Tibial artery (tissue), 4 donors: ENCODE results near the gene STARD9.

Experiments used
- DNase-seq, 2 donors: peaks; one replicate each; pipeline ENCODE4 v3.0.0-alpha.2; 2019
- H3K27ac ChIP-seq, 2 donors: fragments of 200-600 bp; sonication (generic) in 1 of 2; 1 replicate in 1 of 2; 2 replicates in 1 of 2; pipeline ENCODE4 v1.5.1; 2018 to 2019; ENCODE audit warnings: mild to moderate bottlenecking in 1 of 2
- H3K27me3 ChIP-seq, 2 donors: fragments of 200-600 bp; sonication (generic) in 1 of 2; one replicate each; pipeline versions ENCODE4 v1.5.1 to v1.6.0; 2016 to 2019
- H3K36me3 ChIP-seq, 3 donors: fragments of 200-600 bp; sonication (generic) in 2 of 3; one replicate each; pipeline ENCODE4 v1.5.1; 2016 to 2019; ENCODE audit warnings: mild to moderate bottlenecking in 2 of 3
- H3K4me1 ChIP-seq, 4 donors: fragments of 200-600 bp; sonication (generic) in 2 of 4; 1 replicate in 3 of 4; 2 replicates in 1 of 4; pipeline ENCODE4 v1.5.1; 2016 to 2019
- H3K4me3 ChIP-seq, 2 donors: fragments of 200-600 bp; sonication (generic) in 1 of 2; 1 replicate in 1 of 2; 2 replicates in 1 of 2; pipeline ENCODE4 v1.5.1; 2018 to 2019; ENCODE audit warnings: mild to moderate bottlenecking in 2 of 2
- H3K9me3 ChIP-seq, 3 donors: fragments of 200-600 bp; sonication (generic) in 1 of 3; one replicate each; pipeline ENCODE4 v1.5.1; 2016 to 2019
- intact Hi-C: fragments of 100-400 bp; cut with DNase I; formaldehyde crosslinking; loops from one replicate; pipeline ENCODE4 v1.15.0; 2023; ENCODE audit warnings: low total_unique reads
- TF ChIP-seq, protein P1 (sequence below), 2 experiments: fragments of 200-600 bp in 1 of 2; fragments of 450-650 bp in 1 of 2; IDR thresholded peaks; one replicate each; pipeline ENCODE4 v1.5.1; 2017 to 2019; ENCODE audit warnings: antibody characterized with exemption in 2 of 2, mild to moderate bottlenecking in 1 of 2, moderate library complexity in 1 of 2

STARD9 gene

DNA sequence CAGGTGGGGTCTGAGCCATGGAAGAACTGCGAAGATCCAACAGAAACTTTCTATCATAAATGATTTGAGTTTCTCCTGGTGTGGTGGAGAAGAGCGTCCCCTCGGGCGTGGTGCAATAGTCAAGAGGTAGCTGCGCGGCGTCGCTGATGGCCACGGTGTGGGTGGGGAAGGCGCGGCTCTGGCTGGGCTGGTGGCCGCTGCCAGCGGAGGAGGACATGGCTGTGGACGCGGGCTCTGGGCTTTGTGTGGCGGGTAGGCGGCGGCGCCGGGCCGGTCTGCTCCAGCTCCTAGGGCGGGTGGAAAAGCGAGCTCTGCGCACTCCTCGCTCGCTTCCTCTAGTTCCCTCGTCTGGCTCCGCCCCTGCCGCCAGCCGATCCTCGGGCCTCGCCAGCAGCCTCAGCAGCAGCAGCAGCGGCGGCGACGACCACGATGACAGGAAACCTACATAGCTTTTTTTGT, 5.9 kb downstream of the STARD9 start:
- DNase-seq, result peak; percentile 92 to 94
- H3K9me3 ChIP-seq, result no peaks in the 10 kb centered on the region
- no peaks in the 10 kb centered on the region for H3K27me3 ChIP-seq
- peak overlapping the region; percentile 43 to 53 for H3K4me3 ChIP-seq
- H3K36me3 ChIP-seq, result peaks cover 0 to 2% (median 0%) of the 10 kb centered on the region in 3 donors
- H3K4me1 ChIP-seq, result peaks cover 0 to 91% (median 39%) of the 10 kb centered on the region in 4 donors
- intact Hi-C loops, result no loop called here
- peak overlapping the region; percentile 74 to 79 for H3K27ac ChIP-seq
- TF ChIP-seq, protein P1, sequence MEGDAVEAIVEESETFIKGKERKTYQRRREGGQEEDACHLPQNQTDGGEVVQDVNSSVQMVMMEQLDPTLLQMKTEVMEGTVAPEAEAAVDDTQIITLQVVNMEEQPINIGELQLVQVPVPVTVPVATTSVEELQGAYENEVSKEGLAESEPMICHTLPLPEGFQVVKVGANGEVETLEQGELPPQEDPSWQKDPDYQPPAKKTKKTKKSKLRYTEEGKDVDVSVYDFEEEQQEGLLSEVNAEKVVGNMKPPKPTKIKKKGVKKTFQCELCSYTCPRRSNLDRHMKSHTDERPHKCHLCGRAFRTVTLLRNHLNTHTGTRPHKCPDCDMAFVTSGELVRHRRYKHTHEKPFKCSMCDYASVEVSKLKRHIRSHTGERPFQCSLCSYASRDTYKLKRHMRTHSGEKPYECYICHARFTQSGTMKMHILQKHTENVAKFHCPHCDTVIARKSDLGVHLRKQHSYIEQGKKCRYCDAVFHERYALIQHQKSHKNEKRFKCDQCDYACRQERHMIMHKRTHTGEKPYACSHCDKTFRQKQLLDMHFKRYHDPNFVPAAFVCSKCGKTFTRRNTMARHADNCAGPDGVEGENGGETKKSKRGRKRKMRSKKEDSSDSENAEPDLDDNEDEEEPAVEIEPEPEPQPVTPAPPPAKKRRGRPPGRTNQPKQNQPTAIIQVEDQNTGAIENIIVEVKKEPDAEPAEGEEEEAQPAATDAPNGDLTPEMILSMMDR (IDR thresholded peaks at IDR 0.05), result no peak

DNA sequence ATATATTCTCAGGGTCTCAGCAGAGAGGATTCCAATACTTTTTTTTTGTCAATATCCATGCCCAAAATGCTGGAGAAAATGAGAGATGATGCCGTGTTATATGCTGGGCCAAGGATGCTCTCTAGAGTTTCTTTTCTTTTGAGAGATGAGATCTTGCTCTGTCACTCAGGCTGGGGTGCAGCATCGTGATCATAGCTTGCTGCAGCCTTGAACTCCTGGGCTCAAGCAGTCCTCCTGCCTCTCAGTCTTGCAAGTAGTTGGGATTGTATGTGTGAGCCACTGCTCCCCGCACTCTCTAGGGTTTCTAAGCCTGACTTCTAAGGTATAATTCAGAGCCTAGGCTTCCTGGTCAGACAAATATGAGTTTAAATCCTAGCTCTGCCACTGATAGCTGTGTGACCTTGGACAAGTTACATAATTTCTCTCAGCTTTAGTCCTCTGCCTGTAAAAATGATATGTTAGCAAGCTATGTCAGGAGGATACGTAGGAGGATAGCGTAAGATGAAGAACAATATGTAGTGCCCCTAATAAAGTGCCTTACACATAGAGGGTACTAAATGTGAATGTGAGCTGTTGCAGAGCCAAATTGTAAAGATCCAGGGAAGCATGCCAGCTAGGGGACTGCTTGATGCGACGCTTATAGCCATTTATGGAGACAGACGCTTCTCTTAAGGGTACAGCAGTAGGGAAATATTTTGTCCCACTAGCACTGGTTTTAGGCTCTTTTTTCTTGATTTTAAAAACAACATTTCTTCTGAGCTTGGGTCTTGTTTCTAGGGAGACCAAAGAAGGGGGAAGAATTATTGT, 7.4 kb downstream of the STARD9 start:
- peaks cover 0 to 5% (median 4%) of the 10 kb centered on the region in 3 donors for H3K36me3 ChIP-seq
- H3K4me3 ChIP-seq, result peak overlapping the region; percentile 27 to 42
- TF ChIP-seq, protein P1 (IDR thresholded peaks at IDR 0.05), result no peak
- no peaks in the 10 kb centered on the region for H3K27me3 ChIP-seq
- H3K9me3 ChIP-seq, result no peaks in the 10 kb centered on the region
- peaks cover 0 to 78% (median 27%) of the 10 kb centered on the region in 4 donors for H3K4me1 ChIP-seq
- intact Hi-C loops, result no loop called here
- DNase-seq, result no peak
- H3K27ac ChIP-seq, result peak overlapping the region; percentile 74 to 79

DNA sequence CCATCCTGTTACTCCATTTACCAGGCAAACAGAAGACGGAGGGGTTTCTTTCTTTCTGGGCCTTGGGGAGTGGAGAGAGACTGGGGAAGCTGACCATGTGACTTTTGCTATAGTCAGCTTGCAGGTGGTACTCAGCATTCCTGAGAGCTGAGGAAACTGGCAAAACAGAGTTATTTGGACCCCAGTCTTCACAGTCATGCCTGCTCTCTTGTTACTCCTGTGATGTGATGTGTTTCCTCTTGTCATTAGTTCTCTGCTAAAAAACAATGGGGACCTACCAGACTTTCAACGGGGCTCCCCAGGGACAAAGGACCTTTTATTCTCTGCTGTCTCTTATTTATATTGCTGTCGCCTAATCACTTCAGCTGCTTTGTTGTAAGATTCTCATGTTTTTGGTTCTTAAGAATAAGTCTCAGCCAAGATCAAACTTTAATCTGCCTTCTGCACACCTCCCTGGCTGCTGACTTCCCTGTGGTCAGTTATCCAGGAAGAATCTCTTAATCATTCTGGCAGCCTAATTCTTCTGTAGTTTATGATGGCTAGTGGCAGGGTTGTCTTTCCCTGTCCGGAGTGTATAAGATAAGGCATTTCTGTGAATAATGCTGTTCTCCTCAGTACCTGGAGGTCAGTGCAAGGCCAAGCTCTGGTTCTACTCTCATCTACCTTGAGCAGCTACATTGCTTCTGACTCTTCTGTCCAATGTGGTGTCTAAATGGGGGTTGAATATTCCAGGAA, 8.8 kb downstream of the STARD9 start:
- intact Hi-C loops, result no loop called here
- peak overlapping the region; percentile 27 to 42 for H3K4me3 ChIP-seq
- H3K27me3 ChIP-seq, result no peaks in the 10 kb centered on the region
- TF ChIP-seq, protein P1 (IDR thresholded peaks at IDR 0.05), result no peak
- H3K4me1 ChIP-seq, result peaks cover 0 to 64% (median 27%) of the 10 kb centered on the region in 4 donors
- H3K36me3 ChIP-seq, result peaks cover 0 to 5% (median 4%) of the 10 kb centered on the region in 3 donors
- no peaks in the 10 kb centered on the region for H3K9me3 ChIP-seq
- DNase-seq, result no peak
- peak overlapping the region; percentile 74 to 79 for H3K27ac ChIP-seq

DNA sequence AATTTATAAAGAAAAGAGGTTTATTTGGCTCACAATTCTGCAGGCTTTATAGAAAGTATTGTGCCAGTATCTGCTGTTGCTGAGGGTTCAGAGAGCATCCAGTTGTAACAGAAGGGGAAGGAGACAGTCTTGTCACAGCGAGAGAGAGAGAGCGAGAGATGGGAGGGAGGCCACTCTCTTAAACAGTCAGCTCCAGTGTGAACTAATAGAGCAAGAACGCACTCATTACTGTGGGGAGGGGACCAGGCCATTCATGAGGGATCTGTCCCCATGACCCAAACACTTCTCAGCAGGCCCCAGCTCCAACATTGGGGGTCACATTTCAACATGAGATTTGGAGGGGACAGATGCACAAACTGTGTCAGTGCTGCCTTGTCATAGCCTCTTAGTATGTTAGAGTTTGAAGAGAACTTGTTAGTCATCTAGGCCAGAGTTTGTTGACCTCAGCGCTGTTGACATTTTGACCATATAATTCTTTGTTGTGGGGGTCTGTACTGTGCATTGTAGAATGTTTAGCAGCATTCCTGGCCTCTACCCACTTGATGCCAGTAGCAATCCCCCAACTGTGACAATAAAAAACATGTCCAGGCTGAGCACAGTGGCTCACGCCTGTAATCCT, 15.3 kb downstream of the STARD9 start:
- no peak overlapping the region for H3K4me3 ChIP-seq
- H3K27ac ChIP-seq, result peak overlapping the region; percentile 8 to 34
- H3K9me3 ChIP-seq, result no peaks in the 10 kb centered on the region
- TF ChIP-seq, protein P1 (IDR thresholded peaks at IDR 0.05), result no peak
- peaks cover 0 to 5% (median 4%) of the 10 kb centered on the region in 3 donors for H3K36me3 ChIP-seq
- H3K27me3 ChIP-seq, result no peaks in the 10 kb centered on the region
- DNase-seq, result no peak
- H3K4me1 ChIP-seq, result peaks cover 0 to 52% (median 13%) of the 10 kb centered on the region in 4 donors
- intact Hi-C loops, result no loop called here

GRCh38 chr15:42591238-42591934, 16.0 kb downstream of the STARD9 start:
- DNase-seq, result no peak
- Histone ChIP-seq H3K27ac (peak overlapping the region; percentile 34), H3K36me3 (peaks cover 0 to 4% (median 2%) of the 10 kb centered on the region in 3 donors), H3K9me3 (no peaks in the 10 kb centered on the region), H3K4me1 (peaks cover 0 to 54% (median 18%) of the 10 kb centered on the region in 4 donors), H3K27me3 (no peaks in the 10 kb centered on the region), H3K4me3 (no peak overlapping the region)
- intact Hi-C loops, result no loop called here
- TF ChIP-seq, protein P1 (IDR thresholded peaks at IDR 0.05), result peak; percentile 36 to 39
